Activated CD8-positive, alpha-beta memory T cell treated with anti-CD3 and anti-CD28 coated beads for 48 hours (primary cell): Measurements from ENCODE around the gene CD177.
"Not testable (repeated sequence)": the region's sequence is repeated elsewhere in the genome, so short reads cannot be mapped to it uniquely, and the experiment has no call there.

Experiments
- DNase-seq, 3 experiments: peaks; one replicate each; pipeline ENCODE4 v3.0.0-alpha.2; 2020; ENCODE audit warnings: low read depth in 2 of 3, low spot score in 2 of 3

CD177 gene

DNA sequence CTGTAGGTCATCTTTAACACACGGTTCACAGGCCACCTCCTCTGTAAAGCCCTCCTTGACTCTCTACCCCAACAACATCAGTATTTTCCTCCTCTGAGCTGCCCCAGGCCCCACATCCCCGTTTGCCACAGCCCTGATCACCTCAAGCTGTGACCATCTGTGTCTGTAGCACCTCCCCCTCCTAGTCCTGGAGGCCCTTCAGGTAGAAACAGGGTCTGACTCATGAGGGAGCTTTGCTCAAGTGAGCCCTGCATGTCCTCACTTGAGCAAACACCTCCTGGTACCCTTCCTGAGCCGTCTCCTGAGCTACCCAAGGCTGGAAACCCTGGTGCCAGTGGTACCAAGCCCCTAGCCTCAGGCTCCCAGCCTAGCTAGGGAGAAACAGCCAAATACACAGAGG lies 24.1 kb downstream of the CD177 start:
- not testable (repeated sequence) for DNase-seq

DNA sequence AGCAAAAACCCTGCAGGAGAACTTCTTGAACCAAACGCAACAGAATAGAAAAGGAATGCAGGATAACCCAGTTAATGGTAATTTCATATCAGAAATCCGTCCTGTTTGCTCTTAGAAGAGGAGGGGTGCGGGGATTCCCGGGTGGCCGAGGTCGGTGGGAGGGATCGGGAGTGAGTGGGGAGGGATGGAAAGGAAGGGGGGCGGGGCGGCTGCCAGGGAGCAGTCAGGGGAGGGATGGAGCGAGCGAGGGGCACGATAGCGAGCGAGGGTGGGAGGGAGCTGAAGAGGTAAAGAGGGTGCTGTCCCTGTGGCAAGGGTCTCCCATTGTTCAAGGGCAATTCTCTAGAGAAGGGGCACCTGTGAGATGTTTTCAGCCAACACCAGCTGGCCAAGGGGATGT lies 26.5 kb downstream of the CD177 start:
- no peak for DNase-seq

DNA sequence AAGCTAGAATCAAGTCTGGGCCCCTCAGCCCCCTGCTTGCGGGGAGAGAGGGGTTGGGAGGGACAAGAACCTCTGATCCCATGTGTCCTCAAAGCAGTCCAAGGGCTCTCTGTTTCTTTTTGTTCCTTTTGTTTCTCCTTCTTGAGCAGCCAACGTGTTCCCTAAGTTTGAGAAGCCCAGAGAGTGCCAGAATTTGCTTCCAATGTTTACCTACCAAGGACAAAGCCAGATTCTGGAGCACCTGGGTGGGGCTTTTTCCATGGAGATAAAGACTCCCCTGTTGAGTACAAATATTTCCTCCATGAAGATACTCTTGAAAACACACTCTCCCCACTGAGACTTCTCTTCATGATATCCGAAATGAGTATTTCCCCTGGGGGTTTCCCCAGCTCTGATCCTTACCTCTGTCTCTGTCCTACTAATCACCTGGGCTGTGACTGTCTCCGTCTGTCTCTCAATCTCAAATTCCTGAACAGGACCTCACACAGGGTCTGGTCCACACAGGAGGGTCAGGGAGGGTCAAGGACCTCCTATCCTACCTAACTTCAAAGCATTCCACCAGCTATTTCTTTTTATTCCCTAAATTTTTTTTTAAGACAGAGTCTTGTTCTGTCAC lies 27.4 kb downstream of the CD177 start:
- no peak for DNase-seq

DNA sequence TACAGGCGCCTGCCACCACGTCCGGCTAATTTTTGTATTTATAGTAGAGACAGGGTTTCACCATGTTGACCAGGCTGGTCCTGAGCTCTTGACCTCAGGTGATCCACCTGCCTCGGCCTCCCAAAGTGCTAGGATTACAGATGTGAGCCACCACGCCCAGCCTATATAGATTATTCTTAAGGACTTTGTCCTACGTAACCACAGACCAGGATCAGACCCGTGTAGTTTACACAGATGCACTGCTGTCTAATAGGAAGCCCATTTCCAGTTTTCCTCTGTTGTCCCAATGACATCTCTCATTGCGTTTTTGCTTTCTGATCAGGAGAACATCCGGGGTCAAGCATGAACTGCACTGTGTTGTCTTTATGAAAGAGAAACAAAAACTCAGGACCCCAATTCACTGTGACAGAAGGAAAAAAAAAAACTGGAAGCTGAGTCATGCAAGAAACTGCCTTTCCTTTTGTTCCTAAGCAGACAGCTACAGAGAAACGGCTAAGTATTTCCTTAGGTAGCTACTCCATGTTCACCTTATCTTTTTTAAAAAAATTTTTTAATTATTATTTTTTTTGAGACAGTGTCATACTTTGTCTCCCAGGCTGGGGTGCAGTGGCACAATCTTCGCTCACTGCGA lies 29.2 kb downstream of the CD177 start:
- not testable (repeated sequence) for DNase-seq

DNA sequence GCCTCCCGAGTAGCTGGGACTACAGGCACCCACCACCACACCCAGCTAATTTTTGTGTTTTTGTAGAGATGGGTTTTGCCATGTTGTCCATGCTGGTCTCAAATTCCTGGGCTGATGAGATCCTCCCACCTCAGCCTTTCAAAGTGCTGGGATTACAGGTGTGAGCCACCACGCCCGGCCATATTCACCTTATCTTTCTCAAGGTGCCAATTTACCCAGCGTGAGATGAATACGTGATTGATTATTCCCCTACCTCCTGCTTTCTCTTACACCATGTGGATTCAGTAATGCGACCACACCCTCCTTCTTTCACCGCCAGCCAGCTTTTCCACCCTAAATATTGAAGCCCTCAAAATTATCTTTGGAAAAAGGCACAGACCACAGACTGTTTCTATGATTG lies 29.8 kb downstream of the CD177 start:
- DNase-seq: not testable (repeated sequence)

DNA sequence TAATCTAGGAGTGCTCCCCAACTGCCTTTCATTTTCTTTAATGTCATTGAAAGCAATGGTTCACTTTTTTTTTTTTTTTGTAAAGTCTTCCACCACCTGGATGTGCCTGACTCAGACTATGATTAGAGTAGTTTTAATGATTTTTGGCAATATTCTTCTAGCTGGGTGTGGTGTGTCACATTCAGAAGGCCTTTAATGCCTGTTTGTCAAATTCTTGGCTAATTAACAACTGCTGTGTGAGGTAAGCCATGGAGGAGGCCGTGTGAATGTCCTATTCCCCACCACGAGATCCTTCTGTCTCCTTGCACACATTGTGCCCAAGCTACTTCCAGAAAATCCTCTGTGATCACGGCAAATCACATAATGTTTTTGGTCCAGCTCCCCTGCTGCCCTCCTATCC lies 30.3 kb downstream of the CD177 start:
- DNase-seq: not testable (repeated sequence)

DNA sequence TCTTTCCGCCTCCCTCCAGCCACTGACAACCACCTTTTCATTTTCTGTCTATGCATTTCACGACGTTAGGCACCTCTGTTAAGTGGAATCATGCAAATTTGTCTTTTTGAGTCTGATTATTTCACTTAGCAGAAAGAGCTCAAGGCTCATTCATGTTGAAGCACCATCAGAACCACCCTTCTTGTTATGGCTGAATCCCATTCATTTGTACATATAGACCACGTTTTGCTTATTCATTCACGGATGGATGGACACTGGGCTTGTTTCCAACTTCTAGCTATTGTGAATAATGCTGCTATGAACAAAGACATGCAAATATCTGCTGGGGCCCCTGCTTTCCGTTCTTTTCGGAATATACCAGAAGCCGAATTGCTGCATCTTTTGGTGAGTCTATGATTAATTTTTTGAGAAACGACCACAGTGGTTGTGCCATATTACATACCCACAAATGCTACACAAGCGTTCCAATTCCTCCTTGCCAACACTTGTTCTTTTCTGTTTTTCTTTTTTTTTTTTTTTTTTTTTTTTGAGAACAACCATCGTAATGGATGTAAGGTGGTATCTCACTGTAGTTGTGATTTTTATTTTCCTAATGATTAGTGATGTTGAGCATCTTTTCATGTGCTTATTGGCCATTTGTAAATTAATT lies 37.5 kb downstream of the CD177 start:
- not testable (repeated sequence) for DNase-seq

DNA sequence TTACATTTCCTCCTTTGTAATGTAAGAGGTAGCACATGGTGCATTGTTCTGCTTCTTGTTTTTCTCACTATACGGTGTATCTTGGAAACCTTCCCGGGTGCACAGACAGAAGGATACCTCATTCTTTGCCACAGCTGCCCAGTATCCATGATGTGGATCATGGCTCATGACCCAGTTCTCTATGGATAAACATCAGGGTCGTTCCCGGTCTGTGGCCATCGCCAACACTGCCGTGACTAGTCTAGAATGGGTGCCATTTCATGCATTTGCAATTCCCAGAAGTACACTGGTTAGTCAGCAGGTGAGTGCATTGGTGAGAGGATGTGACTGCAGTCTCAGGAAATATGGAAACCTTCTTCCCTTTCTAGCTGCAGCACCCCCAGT lies 38.1 kb downstream of the CD177 start:
- not testable (repeated sequence) for DNase-seq

DNA sequence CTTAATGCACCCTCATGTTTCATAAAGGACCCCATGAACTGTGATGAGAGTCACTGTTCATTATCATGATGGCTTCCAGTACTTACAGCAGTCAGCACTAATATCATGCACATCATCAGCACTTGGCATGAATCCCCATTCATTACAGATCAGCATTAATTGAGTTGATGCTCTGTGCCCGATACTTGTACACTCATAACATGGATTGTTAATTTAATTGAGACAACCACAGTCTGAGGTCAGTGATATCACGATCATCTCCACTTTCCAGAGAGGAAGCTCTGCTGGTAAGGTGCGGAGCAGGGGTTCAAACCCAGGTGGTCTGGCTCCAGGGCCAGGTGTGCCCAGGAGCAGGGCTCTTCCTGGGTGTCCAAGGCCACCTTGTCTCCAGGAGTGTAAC lies 40.0 kb downstream of the CD177 start:
- DNase-seq: not testable (repeated sequence)

DNA sequence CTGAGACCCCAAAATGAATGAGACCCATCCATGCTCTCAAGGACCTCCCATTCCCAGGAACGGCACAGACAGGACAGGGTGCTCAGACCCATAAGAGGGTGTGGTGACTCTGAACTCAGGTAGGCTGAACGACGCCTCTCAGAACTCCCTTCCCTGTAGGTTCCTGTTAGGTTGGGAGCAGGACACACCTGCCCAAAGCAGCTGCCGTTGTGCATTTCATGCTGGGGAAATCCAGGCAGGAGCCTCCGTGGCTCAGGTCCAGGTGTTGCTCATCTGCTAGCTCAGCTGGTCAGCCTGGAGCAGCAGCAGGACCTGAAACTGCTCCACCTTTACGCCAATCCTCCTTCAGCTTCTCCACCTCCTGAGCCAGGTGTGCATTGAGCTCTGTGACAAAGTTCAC lies 42.1 kb downstream of the CD177 start:
- DNase-seq: no peak

DNA sequence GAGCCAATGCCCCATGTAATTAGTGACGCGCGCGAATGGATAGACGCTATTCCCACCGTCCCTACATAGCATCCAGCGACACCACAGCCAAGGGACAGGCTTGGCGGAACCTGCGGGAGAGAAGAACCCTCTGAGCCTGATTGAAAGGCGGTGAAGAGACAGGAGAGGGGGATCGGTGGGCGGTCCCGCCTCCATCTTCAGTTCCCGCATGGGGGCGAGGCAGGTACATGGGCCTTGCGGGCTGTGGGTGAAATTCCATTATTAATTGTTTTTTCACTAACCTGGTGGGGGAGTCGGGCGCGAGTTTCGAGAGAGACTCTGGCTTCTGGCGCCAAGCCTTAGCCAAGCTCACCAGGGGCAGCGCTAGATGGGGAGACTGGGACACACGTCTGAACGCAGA lies 52.8 kb downstream of the CD177 start:
- DNase-seq: no peak

DNA sequence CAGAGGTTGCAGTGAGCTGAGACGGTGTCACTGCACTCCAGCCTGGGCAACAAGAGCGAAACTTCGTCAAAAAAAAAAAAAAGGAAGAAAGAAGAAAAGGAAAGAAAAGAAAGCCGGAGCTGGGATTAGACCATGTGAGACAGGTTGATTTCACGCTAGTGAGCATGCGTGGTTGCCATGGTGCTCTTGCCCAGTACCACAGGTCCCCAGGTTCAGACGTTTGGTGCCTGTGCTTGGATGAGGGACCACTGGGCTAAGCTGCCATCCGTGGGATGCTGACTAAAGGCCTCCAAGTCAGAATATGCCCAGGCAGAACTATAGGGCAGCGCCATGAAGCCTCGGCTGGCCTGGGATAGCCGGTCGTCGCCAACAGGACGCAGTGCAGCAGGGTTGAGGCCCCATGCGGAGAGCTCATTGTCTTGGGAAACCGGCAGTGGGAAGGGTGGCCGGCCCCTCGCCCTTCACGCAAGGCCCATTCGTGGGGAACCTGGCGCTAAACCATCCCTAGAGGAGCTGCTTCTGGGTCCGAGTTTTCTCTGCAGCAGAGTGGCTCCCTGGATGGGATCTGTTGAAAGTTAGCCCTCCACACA lies 54.0 kb downstream of the CD177 start:
- DNase-seq: no peak

DNA sequence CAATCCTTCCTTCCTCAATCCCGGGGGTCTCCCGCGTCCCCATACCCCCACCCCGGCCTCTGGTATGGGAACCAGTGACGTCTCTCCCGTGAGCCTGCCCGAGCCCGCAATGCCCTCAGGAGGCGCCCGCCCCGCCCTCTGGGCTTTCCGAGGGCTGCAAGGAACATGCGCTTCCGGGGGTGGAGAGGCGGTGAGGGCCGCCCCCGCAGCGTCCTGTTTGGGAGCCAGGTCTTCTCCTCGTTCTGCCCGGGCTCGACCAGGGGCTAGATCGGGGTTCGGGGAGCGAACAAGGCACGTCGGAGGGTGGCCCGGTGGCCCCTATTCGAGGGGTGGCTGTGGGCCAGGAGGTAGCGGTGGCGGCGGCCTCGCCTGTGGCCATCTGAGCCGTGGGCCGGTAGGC lies 54.6 kb downstream of the CD177 start:
- no peak for DNase-seq

DNA sequence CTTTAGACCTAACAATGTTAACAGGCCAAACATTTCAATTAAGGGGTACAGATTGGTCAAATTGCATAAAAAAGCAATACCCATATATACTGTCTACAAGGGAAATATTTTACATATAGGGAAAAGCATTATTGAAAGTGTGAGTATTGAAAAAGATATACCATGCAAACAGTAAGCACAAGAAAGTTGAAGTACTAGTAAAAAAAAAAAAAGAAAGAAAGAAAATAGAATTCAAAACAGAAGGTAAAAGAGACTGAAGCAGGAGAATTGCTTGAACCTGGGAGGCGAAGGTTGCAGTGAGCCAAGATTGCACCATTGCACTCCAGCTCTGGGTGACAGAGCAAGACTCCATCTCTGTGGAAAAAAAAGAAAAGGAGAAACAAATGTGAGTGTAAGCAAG lies 55.9 kb downstream of the CD177 start:
- DNase-seq: no peak

DNA sequence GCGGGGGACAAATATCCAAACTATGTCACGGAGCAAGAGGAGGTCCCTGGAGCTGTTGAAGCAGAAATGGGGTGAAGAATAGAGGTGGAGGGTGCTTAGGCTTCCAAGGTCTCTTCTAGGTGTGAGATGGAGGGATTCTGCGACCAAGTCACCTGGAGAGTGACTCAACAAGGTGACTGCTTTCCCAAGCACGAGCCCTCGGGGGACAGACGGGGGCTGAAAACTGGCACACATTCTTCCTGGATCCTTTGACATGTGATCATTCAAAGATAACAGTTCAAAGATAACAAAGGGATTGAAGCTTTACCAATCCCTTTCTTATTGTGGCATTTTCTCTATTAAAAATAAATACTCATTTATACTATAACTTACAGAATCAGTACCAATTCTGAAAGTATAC lies 59.0 kb downstream of the CD177 start:
- DNase-seq: no peak
